GM21447 (cell line): ENCODE data around the gene GNB1L.

ENCODE experiments used
- ATAC-seq: cut with Tn5 transposase; IDR thresholded peaks from one replicate; pipeline ENCODE4 v1.9.1; 2021; ENCODE audit not compliant: unreplicated experiment

GNB1L gene, protein sequence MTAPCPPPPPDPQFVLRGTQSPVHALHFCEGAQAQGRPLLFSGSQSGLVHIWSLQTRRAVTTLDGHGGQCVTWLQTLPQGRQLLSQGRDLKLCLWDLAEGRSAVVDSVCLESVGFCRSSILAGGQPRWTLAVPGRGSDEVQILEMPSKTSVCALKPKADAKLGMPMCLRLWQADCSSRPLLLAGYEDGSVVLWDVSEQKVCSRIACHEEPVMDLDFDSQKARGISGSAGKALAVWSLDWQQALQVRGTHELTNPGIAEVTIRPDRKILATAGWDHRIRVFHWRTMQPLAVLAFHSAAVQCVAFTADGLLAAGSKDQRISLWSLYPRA

DNA sequence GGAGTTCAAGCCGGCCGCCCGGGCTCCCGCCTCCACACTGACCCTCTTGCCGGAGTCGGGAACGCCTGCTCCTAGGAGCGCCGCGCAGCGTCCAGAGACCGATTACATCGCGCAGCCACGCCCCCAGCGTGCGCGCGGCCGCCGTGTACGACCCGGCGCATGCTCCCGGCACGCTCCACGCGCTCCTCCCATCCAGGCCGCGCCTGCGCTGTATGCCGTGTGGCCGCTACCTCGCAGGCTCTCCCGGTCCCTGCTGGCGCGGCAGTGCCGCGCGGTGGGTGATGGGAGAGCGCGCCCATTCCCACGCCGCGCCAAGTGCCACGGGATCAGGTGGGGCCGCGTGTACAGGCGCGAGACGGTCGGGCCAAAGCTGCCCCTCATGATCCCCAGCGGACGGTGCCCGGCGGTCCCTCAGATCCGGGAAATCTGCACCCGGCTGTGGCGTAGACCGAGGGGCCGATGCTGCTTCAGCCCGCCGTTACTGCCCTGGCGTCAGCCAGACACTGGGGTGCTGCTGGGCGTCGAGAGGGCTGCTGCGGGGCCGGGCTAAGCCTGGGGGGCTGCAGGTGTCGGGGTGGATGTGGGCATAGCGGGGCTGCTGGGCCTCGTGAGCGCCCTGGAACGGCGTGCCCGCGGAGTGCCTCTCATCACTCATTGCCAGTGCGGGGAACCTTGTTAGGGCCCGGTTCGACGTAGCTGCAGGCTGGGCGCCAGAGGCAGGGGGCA lies at the start of gene GNB1L, which contains the start of gene RTL10:
Gene GNB1L, minus strand, starts transcription at position 97 of the 726 bp plus-strand sequence. CDS start 33,519 bp downstream, outside the sequence.
Gene RTL10, minus strand, starts transcription at position 97 of the 726 bp plus-strand sequence. CDS start 2,613 bp downstream, outside the sequence.
- ATAC-seq, result peak; percentile 76

DNA sequence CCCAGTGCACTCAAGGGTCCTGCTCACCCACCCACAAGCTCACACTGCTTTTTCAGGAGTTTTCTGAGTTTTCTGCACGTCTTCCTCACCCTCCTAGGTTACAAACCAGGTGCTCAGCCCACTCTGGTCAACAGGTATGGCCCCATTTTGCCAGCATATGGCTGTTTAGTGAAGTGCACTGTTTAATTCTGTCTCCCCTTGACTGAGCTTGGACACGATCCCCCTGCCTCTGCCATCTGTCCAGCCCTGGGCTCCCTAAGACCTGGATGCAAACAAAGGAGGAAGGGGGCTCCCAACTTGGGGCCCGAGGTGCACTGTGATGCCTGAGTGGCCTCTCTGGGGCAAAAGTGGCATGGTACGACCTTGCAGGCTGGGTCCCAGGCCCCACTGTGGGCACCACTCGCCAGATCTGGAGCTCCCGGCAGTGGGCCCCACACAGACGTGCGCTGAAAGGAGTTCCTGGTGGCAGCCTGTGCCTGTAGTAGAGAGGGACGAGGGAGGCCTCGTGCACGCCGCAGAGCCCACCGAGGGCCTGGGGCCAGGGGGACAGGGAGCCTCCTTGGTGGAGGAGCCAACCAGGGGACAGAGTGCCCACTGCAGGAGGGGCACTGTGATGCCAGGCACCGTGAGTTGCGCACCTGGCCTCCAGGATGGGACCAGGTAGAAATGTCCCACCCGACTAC lies 49.6 kb upstream of the GNB1L start:
- no peak for ATAC-seq

DNA sequence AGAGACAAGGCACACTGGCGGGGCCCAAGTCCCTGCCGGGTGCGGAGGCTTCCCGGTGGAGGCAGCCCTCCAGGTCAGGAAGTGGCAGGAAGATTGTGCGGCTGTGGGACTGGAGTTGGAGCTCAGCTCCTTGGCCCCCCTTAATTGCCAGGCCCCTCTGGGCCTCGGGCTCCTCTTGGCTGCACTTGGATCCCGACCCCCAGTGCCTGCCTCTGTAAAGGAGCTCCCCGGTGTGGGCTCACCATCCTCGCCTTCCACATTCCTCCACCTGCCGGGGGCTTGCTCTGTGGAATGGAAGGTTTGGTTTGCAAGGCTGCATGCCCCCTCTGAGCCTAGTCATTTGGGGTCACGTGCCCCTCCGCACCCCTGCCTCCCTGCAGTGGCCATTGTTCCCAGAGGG lies 48.8 kb upstream of the GNB1L start:
- no peak for ATAC-seq

DNA sequence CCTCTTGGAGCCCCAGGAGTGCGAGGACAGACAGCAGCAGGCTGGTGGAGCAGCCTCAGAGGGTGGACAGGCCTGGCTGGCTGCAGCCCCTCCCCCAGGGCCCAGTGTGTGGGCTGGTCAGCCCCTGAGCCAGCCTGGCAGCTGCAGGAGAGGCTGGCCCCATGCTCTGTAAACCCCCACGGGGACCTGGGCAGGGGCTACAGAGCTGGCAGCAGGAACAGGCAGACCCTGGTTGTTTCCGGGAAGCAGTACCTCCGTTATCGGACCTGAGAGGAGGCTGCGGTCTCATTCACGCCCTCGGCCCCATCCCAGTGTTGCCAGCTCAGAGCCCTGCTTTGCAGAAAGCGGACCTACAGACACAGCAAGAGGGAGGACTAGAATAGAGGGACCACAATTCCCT lies 48.4 kb upstream of the GNB1L start:
- ATAC-seq, result no peak

DNA sequence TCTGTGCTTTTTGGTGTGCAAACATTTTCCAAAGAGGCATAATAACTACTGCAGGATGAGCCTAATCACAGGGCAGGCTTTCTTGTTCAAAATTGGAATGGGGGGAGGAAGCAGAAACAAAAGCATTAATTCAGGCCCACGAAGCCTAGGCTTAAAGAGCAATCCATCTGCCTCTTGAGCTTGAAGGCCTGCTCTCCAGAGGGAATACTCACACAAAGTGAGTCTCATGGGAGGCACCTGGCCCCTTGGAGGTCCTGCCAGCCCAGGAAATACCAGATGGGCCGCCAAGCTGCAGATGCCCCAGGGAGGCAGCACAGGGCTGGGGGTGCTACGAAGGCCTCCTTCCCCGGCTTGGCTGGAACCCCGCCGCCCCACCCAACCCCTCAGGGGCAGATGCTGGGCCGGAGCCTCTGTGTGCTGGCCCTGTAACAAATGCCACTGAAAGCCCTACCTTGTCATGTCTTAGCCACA lies 47.6 kb upstream of the GNB1L start:
- no peak for ATAC-seq

DNA sequence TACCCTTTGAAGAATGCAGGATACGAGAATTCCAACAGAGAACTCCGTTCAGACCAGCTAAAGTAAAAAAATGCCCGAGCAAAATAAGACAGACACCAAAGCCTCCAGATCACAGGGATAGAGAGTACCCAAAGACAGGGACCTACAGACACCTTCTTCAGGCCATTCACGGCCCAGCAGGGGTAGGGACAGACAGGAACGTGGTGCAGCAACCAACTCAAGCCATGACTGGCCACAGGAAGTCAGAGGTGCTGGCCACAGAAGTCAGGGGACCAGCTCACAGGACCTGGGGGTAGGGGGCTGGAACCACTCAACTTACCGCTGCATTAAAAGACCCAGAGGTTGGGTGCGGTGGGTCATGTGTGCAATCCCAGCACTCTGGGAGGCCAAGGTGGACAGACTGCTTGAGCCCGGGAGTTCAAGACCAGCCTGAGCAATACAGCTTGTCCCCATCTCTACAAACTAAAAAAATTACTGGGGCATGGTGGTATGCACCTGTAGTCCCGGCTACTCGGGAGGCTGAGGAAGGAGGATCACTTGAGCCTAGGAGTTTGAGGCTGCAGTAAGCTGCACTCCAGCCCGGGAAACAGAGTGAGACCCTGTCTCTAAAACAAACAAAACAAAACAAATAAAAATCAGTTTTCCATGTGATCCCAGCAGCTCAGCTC lies 47.0 kb upstream of the GNB1L start:
- no peak for ATAC-seq

DNA sequence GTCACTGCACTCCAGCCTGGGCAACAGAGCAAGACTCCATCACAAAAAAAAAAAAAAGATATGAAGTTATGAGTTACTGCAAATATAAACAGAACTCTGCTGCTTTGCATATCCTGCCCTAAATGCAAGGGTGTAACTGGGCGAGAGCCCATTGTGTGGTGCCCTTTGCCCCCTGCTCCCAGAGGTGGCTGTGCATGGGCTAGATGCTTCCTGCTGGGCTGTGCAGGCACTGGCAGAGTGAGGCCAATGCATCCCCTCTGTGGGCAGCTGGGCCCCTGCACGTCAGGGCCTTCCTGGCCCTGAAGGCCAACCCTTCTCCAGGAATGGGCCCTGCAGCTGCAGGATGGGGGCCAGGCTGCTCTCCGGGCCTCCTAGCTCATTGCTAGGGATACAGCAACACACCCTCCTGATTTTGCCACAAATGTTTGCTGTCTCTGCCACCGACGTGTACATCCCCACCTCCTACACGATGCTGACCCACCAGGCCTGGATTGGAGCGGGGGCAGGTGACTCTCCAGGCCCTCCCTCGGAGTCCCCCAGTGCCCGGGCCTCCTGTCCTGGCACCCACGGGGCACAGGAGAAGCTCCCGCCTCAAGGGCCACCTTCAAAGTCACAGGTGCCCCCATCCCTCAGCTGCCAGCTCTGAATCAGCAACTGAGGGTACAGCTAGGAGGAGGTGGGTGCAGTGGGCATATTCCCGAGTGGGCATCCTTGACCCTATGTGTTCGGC lies 46.2 kb upstream of the GNB1L start:
- ATAC-seq, result no peak

DNA sequence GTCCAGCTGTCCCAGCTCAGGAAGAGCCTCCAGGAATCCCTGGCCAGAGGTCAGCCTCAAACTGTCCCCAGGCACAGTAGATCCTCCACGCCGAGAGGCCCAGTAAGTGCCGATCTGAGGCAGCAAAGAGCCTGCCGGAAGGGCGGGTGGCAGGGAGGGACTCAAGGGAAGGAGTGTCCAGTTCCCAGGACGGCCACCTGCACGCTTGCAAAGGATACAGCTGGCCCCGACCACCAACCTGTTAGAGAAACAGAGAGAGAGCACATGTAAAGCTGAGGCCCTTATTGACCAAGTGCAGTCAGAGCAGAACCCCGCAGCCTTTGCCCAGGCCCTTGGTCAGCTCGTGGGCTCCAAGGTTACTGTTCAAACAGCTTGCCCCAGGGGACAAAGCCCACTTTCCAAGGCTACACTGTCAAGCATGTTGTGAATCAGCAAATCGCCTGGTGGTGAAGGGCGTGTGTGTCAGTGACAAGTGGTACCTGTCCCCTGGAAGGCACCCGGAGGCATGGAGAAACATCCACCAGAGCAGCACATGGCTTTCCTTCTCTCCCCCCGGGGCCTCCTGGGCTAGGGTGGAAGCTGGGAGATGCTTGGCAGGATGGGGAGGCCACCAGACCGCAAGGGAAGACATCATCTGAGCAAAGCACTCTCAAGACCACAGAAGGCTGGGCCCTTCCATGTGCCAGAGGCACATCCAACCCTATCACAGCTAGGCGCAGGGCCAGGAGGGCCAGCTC lies 44.3 kb upstream of the GNB1L start:
- ATAC-seq, result no peak

DNA sequence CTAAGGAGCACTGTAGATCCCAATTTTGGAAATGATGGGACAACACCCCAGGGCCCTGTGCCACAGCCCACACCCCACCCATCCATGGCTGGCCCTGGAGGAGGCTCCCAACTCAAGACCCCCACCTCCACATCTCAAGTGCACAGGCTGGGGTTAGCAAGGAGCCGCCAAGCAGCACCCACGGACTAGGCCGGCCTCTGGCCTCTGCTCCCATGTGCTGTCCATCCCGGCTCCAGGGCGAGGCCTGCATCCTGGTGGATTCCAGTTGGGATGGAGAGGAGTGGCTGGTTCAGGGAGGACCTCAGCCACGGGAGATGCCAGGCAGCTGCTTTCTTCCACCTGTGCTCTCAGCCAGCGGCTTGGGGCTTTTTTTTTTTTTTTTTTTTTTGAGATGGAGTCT lies 43.5 kb upstream of the GNB1L start:
- ATAC-seq, result no peak

DNA sequence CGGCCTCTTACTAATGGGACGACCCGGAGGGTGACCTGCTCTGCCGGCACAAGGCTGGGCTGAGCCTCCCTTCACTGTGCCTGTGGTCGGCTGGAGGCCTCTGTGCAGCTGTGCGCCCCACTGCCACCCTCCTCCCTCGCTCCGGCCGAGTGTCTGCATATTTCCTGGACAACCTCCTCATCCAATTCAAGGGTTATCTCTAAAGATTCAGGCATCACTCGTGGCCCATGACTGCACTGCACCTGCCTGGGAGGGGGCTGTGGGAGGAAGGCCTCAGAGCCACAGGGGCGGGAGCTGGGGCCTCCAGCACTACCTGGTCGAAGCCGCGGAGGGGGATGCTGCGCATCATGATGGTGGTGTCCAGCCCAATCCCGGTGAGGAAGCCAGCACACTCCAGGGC lies 43.1 kb upstream of the GNB1L start:
- ATAC-seq, result no peak

DNA sequence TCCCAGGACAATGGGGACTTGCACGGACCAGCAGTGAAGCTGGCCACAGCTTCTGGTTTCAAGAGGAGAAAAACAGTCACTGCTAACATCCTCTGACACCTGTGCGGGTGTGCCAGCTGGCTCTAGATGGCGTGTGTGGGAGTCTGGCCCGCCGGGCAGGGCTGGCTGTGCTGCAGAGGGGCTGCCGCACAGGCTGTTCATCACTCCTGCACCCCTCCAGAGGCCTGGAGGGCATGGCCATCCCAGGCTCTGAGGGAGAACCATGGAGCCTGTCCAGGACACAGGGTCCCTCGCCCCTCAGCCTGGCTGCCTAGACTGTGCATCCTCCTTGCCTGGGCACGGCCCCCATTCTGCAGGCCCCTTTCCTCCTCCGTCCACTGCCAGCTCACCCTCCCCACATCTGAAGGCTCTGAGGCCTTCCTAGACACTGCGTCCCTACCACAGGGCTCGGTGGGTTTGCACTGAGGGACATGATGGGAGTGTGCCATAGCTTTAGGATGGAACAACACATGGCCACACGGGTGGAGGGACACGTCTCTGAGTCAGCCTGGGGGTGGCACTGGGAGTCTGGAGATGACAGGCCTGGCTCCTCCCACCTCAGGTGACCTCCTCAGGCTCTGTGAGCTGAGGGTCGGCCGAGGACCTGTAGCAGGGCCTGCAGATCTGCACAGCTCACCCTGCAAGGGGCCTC lies 42.1 kb upstream of the GNB1L start:
- ATAC-seq, result no peak

DNA sequence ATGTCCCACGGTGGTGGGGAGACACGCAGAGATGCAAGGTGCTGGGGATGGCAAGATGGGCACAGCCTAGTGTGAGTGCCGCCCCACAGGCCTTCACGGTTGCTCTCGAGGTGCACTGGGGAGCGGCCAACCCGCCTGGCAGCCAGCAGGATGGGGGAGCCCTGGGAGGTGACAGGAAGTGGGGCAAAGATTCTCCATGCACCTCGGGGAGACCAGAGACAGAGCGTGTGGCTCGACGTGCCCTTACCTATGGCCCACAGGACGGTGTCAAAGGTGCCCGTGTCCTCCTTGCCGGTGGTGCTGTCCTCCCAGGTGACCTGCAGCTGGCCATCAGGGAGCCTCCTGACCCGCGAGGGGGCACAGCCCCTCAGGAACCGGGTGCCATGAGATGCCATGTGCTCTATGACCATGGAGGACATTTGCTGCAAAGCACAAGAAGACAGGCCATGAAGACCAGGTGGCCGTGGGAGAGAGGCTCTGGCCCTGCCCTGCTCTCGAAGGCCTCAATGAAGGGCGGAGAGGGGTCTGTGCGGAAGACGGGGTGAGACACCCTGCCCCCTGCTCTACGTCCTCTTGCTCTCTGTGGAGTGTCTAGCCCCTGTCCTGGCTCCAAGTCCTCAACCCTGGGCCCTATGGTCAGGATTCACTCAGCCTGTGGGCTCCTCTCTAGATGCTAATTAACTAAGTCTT lies 40.6 kb upstream of the GNB1L start:
- ATAC-seq, result no peak

DNA sequence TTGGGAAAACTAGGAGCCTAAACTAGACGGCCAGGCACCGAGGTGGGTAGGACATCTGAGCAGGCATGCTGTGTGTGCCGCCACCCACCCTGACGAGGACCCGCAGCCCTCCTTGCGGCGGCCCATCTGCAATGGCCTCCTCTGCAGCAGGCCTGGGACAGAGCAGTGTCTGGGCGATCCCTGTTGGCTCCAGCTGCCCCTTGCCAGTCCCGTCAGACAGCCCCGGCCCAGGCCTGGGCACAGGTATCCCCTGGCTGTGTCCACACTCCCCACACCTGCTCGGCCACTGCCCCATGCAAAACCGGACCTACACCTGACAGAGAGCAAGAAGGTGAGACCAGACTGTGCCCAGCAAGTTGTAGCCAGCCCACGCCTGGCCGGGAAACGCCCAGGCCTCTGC lies 38.7 kb upstream of the GNB1L start:
- ATAC-seq, result no peak

DNA sequence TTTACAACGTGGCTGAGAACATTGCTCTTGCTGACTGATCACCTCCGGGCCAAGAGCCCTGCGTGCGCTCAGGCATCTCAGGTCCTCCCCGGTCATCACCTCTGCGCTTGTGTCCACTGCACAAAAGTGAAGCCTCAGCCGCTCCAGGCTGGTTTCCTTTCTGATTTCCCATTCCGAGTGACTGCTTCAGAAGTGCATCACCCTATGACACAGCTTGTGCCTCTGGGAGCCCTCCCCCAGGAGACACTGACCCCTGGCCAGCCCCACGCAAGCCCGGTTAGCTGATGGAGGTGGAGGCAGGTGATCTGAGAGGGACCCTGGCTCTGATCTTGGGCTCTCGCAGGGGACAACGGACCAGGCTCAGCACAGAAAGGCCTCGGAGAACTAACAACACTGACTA lies 38.3 kb upstream of the GNB1L start:
- no peak for ATAC-seq

DNA sequence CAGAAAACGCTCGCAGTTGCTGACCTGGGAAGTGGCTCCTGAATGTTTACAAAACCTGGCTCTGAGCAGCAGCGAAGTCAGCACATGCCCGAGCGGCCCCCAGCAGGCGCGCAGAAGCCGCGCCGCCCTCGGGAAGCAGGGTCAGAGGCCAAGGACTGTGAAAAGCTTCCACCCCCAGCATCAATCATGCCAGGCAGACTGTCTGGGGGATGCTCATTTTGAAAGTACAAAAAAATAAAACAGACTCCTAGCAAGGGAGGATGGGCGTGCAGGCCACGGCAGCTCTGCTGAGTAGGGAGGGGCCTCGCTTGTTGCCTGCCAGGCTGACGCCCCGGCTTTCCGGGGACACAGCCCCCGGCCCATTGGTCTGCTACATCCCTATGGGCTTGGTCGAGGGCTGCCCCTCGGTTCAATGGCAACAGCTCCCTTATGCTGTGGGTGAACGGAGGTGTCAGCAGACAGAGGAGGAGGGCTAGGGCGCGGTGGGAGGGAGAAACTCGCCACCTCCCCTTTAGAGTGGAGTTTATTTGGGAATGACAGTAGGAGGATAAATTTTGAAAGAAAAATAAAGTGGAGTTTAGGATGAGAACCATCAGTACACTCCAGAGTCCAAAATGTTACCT lies 37.7 kb upstream of the GNB1L start:
- ATAC-seq, result no peak

DNA sequence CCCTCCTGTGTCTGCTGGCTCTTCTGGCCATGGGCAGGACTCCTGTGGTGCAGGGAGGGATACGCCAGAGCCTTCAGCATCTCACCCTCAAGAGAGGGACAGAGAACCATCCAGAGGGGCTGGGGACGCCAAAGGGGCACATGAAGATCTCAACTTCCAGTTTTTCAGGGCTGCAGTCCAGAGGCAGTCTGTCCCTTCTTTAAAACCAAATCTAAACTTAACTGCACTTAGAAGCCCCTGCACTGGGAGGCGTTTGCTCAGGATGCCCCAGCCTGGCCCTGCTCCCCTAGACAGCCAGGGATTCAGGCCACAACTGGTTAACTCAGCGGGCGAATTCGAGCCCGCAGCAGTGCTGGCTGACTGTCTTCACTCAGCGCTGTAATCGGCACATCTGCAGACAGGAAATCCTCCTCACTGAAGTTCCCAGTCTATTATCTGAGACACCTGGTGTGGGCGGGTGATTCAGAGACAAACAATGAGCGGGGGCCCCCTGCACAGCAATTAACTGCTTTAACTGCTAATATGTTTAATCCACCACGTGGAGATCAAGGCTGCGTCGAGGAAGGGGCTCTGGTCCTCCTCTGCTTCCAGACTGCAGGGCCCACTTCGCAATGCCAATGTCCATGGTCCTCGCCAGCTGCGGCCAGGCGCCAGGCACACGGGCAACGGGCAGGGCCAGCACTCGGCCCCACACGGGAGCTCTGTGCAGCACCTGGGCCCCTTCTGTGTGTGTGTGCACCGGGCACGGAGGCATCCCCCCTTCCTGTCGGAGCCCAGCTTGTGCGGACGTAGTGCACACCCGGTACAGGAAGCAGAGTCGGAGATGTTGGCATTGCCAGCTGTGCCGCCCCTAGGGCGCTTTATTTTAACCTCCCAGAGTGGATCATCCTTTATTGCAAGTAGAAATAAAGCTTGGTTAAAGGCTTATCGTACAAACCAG lies 36.9 kb upstream of the GNB1L start:
- ATAC-seq, result peak; percentile 59
